Measurements from ENCODE around the gene MRPL34.

The MRPL34 gene

DNA sequence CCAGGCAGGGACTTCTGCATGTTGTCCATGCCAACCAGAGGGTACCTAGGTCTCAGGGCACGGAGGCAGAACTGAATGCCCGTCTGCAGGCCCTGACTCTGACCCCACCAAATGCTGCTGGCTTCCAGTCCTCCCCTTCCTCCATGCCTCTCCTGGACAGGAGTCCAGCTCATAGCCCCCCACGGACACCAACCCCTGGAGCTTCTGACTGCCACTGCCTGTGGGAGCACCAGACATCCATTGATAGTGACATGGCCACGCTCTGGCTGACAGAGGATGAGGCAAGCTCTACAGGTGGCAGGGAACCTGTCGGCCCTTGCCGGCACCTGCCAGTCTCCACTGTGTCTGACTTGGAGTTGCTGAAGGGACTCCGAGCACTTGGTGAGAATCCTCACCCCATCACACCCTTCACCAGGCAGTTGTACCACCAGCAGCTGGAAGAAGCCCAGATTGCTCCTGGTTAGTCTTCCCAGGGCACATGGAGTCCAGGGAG is 22.1 kb upstream of the MRPL34 start:
- no peak overlapping the region for H2AFZ ChIP-seq
- no peaks in the 10 kb centered on the region for H3K27me3 ChIP-seq (ENCODE audit: control insufficient read depth, insufficient read depth, low read length)
- no peak overlapping the region for H3K27ac ChIP-seq
- TF ChIP-seq, protein P1, sequence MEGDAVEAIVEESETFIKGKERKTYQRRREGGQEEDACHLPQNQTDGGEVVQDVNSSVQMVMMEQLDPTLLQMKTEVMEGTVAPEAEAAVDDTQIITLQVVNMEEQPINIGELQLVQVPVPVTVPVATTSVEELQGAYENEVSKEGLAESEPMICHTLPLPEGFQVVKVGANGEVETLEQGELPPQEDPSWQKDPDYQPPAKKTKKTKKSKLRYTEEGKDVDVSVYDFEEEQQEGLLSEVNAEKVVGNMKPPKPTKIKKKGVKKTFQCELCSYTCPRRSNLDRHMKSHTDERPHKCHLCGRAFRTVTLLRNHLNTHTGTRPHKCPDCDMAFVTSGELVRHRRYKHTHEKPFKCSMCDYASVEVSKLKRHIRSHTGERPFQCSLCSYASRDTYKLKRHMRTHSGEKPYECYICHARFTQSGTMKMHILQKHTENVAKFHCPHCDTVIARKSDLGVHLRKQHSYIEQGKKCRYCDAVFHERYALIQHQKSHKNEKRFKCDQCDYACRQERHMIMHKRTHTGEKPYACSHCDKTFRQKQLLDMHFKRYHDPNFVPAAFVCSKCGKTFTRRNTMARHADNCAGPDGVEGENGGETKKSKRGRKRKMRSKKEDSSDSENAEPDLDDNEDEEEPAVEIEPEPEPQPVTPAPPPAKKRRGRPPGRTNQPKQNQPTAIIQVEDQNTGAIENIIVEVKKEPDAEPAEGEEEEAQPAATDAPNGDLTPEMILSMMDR (IDR thresholded peaks at IDR 0.05), result no peak
- H3K4me2 ChIP-seq (ENCODE audit: low read length), result no peak overlapping the region
- no peaks in the 10 kb centered on the region for H3K36me3 ChIP-seq (ENCODE audit: control insufficient read depth, insufficient read depth, low read length)
- H3K9me3 ChIP-seq (ENCODE audit: control insufficient read depth, low read length), result no peaks in the 10 kb centered on the region
- H3K4me1 ChIP-seq, result no peaks in the 10 kb centered on the region
- no peak overlapping the region for H3K4me3 ChIP-seq (ENCODE audit: low read depth, low read length)
- H3K79me2 ChIP-seq, result no peaks in the 10 kb centered on the region
- H3K9ac ChIP-seq, result no peak overlapping the region

DNA sequence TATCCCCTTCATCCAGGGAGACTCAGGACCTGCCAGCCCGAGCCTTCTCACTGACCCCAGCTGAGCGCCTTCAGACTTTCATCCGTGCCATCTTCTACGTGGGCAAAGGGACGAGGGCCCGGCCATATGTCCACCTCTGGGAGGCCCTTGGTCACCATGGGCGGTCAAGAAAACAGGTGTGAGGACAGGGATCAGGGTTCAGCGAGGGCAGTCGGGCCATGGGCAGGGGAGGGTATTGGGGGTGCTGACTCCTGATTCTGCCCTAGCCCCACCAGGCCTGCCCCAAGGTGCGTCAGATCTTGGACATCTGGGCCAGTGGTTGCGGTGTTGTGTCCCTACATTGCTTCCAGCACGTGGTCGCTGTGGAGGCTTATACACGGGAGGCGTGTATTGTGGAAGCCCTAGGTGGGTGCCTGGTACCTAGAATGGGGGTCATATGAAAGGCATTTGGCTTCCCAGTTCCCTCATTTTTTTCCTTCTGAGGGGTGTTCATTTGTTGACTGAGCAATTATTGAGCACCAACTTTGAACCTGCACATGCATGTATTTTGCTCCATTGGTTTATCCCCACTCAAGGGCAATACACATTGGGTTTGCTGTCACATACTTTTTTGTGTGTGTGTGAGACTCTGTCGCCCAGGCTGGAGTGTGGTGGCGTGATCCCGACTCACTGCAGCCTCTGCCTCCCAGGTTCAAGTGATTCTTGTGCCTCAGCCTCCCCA is 20.1 kb upstream of the MRPL34 start:
- Histone ChIP-seq H3K4me1 (no peaks in the 10 kb centered on the region), H3K36me3 (ENCODE audit: control insufficient read depth, insufficient read depth, low read length) (no peaks in the 10 kb centered on the region), H3K27ac (no peak overlapping the region), H3K9ac (no peak overlapping the region), H3K9me3 (ENCODE audit: control insufficient read depth, low read length) (no peaks in the 10 kb centered on the region), H3K4me3 (ENCODE audit: low read depth, low read length) (no peak overlapping the region), H2AFZ (no peak overlapping the region), H3K27me3 (ENCODE audit: control insufficient read depth, insufficient read depth, low read length) (no peaks in the 10 kb centered on the region), H3K4me2 (ENCODE audit: low read length) (no peak overlapping the region), H3K79me2 (no peaks in the 10 kb centered on the region)
- TF ChIP-seq, protein P1 (IDR thresholded peaks at IDR 0.05), result no peak

DNA sequence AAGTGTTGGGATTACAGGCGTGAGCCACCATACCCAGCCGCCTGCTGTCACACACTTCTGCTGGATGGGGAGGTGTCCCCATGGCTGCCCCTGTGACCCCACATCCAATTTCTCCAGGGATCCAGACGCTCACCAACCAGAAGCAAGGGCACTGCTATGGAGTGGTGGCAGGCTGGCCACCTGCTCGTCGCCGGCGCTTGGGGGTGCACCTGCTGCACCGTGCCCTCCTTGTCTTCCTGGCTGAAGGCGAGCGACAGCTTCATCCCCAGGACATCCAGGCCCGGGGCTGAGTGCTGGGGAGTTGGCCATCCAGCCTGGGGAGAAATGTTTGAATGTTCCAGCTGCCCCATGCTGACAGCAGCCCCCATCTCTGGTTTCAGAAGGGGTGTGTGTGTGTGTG is 19.4 kb upstream of the MRPL34 start:
- TF ChIP-seq, protein P1 (IDR thresholded peaks at IDR 0.05), result no peak
- Histone ChIP-seq H3K4me3 (ENCODE audit: low read depth, low read length) (no peak overlapping the region), H3K4me1 (no peaks in the 10 kb centered on the region), H3K9me3 (ENCODE audit: control insufficient read depth, low read length) (no peaks in the 10 kb centered on the region), H3K79me2 (no peaks in the 10 kb centered on the region), H3K36me3 (ENCODE audit: control insufficient read depth, insufficient read depth, low read length) (no peaks in the 10 kb centered on the region), H2AFZ (no peak overlapping the region), H3K4me2 (ENCODE audit: low read length) (no peak overlapping the region), H3K9ac (no peak overlapping the region), H3K27me3 (ENCODE audit: control insufficient read depth, insufficient read depth, low read length) (no peaks in the 10 kb centered on the region), H3K27ac (no peak overlapping the region)

DNA sequence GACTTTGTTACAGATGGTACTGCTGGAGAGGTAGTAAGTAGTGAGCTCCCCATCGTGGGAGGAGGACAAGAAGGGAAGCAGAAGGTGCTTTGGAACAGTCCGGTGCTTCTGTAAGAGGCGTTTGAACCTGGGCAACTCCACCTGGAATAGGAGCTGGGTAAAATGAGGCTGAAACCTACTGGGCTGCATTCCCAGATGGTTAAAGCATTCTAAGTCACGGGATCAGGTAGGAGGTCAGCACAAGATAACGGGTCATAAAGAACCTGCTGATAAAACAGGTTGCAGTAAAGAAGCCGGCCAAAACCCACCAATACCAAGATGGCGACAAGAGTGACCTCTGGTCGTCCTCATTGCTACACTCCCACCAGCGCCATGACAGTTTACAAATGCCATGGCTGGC is 18.9 kb upstream of the MRPL34 start:
- TF ChIP-seq, protein P1 (IDR thresholded peaks at IDR 0.05), result no peak
- H3K9me3 ChIP-seq (ENCODE audit: control insufficient read depth, low read length), result no peaks in the 10 kb centered on the region
- H3K4me3 ChIP-seq (ENCODE audit: low read depth, low read length), result no peak overlapping the region
- no peaks in the 10 kb centered on the region for H3K4me1 ChIP-seq
- no peak overlapping the region for H3K9ac ChIP-seq
- no peaks in the 10 kb centered on the region for H3K27me3 ChIP-seq (ENCODE audit: control insufficient read depth, insufficient read depth, low read length)
- H3K27ac ChIP-seq, result no peak overlapping the region
- no peaks in the 10 kb centered on the region for H3K36me3 ChIP-seq (ENCODE audit: control insufficient read depth, insufficient read depth, low read length)
- H2AFZ ChIP-seq, result no peak overlapping the region
- H3K79me2 ChIP-seq, result no peaks in the 10 kb centered on the region
- no peak overlapping the region for H3K4me2 ChIP-seq (ENCODE audit: low read length)

DNA sequence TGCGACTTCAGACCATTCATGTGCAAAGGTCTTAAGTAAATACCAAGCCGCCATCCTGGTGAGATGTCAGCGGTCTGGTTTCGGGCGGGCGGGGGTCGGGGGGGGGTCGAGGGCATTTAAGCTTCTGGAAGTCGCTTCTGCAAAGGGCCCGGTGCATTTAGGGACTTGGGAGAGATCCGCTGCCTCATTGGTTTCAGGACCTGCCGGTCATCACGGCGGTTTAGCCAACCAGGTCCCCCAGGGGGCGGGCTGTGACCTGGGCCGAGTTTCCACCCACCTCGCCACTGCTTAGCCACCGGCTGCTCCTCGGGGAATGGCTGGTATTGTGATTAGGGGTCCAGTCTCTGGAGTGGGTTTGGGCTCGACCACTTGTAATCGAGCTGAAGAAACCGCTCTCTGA is 16.2 kb upstream of the MRPL34 start:
- Histone ChIP-seq H3K4me3 (ENCODE audit: low read depth, low read length) (no peak overlapping the region), H2AFZ (no peak overlapping the region), H3K9ac (no peak overlapping the region), H3K36me3 (ENCODE audit: control insufficient read depth, insufficient read depth, low read length) (no peaks in the 10 kb centered on the region), H3K27ac (no peak overlapping the region), H3K79me2 (peaks cover 3% of the 10 kb centered on the region), H3K27me3 (ENCODE audit: control insufficient read depth, insufficient read depth, low read length) (no peaks in the 10 kb centered on the region), H3K9me3 (ENCODE audit: control insufficient read depth, low read length) (no peaks in the 10 kb centered on the region), H3K4me2 (ENCODE audit: low read length) (no peak overlapping the region), H3K4me1 (no peaks in the 10 kb centered on the region)
- TF ChIP-seq, protein P1 (IDR thresholded peaks at IDR 0.05), result no peak

All from parathyroid adenoma (tissue), 2 donors.